HepG2 (cell line): ENCODE results near the gene KHK. TPM values are rescaled to one million over a fixed set of nuclear protein-coding genes. Genes with fewer than 3 reads are reported as not detected.

Experiments used
- ARNT2 ChIP-seq: sonication (generic); formaldehyde crosslinking; IDR thresholded peaks from 2 replicates; pipeline ENCODE4 v1.8.0; 2022; ENCODE audit warnings: mild to moderate bottlenecking, low read depth, missing genetic modification reagents, moderate library complexity
- ATF4 ChIP-seq, 2 experiments: fragments of 450-650 bp in 1 of 2; sonication (generic) in 1 of 2; formaldehyde crosslinking; IDR thresholded peaks; 2 replicates each; pipeline versions ENCODE4 v1.5.0 to v1.8.0; 2020 to 2022; ENCODE audit warnings: mild to moderate bottlenecking in 1 of 2, missing genetic modification reagents in 1 of 2
- E2F2 ChIP-seq: sonication (generic); formaldehyde crosslinking; IDR thresholded peaks from 2 replicates; pipeline ENCODE4 v1.4.0; 2020; ENCODE audit warnings: missing genetic modification reagents, borderline replicate concordance
- EEA1 ChIP-seq: sonication (generic); formaldehyde crosslinking; IDR thresholded peaks from 2 replicates; pipeline ENCODE4 v1.5.1; 2020; ENCODE audit warnings: mild to moderate bottlenecking, missing genetic modification reagents, borderline replicate concordance
- HNRNPLL ChIP-seq: fragments of 200-400 bp; formaldehyde crosslinking; IDR thresholded peaks from 2 replicates; pipeline ENCODE4 v1.6.1; 2017; ENCODE audit warnings: mild to moderate bottlenecking, low read depth, low read length; ENCODE audit not compliant: poor library complexity, severe bottlenecking
- HOXA7 ChIP-seq: sonication (generic); formaldehyde crosslinking; IDR thresholded peaks from 2 replicates; pipeline ENCODE4 v1.8.1; 2022; ENCODE audit warnings: mild to moderate bottlenecking, missing genetic modification reagents, moderate library complexity
- KAT8 ChIP-seq: IDR thresholded peaks from 2 replicates; pipeline ENCODE4 v1.6.1; 2016; ENCODE audit warnings: missing genetic modification reagents, missing compliant biosample characterization
- NR0B2 ChIP-seq: sonication (generic); formaldehyde crosslinking; IDR thresholded peaks from 2 replicates; pipeline ENCODE4 v1.4.0; 2020; ENCODE audit warnings: mild to moderate bottlenecking, missing genetic modification reagents
- PAX8 ChIP-seq: sonication (generic); formaldehyde crosslinking; IDR thresholded peaks from 2 replicates; pipeline ENCODE4 v1.8.0; 2022; ENCODE audit warnings: mild to moderate bottlenecking, missing genetic modification reagents, borderline replicate concordance
- PHB2 ChIP-seq: fragments of 450-650 bp; IDR thresholded peaks from 2 replicates; pipeline ENCODE4 v1.6.1; 2018; ENCODE audit not compliant: partially characterized antibody
- REST ChIP-seq, 2 experiments: IDR thresholded peaks; 2 replicates each; pipeline ENCODE4 v1.6.1; 2011 to 2012; ENCODE audit warnings: low read length in 2 of 2, borderline replicate concordance in 1 of 2, low read depth in 1 of 2, mild to moderate bottlenecking in 1 of 2, moderate library complexity in 1 of 2
- SNRNP70 ChIP-seq: fragments of 200-400 bp; formaldehyde crosslinking; IDR thresholded peaks from 2 replicates; pipeline ENCODE4 v1.6.1; 2017; ENCODE audit warnings: mild to moderate bottlenecking, low read depth, low read length, moderate library complexity
- THAP9 ChIP-seq: sonication (generic); formaldehyde crosslinking; IDR thresholded peaks from 2 replicates; pipeline ENCODE4; 2020; ENCODE audit warnings: missing genetic modification reagents, mild to moderate bottlenecking, borderline replicate concordance
- XBP1 ChIP-seq: sonication (generic); formaldehyde crosslinking; IDR thresholded peaks from 2 replicates; pipeline ENCODE4 v1.5.0; 2020; ENCODE audit warnings: missing genetic modification reagents
- ZC3H13 ChIP-seq: sonication (generic); formaldehyde crosslinking; IDR thresholded peaks from 2 replicates; pipeline ENCODE4 v1.8.1; 2023; ENCODE audit warnings: mild to moderate bottlenecking, missing genetic modification reagents, moderate library complexity
- ZNF3 ChIP-seq: IDR thresholded peaks from 2 replicates; pipeline ENCODE4 v1.7.0; 2017; ENCODE audit warnings: inconsistent platforms
- ZNF550 ChIP-seq: sonication (generic); formaldehyde crosslinking; IDR thresholded peaks from 2 replicates; pipeline ENCODE4 v1.4.0; 2020; ENCODE audit warnings: mild to moderate bottlenecking, missing genetic modification reagents, borderline replicate concordance
- ZNF629 ChIP-seq: sonication (generic); formaldehyde crosslinking; conservative IDR thresholded peaks from 2 replicates; pipeline ENCODE4 v1.5.0; 2020; ENCODE audit warnings: missing genetic modification reagents
- ZNF724P ChIP-seq: sonication (generic); formaldehyde crosslinking; IDR thresholded peaks from 2 replicates; pipeline ENCODE4 v1.8.0; 2022; ENCODE audit warnings: missing genetic modification reagents, borderline replicate concordance
- polyA plus RNA-seq, 8 experiments: library from polyadenylated mRNA; depleted of rRNA in 3 of 8; stranded (reverse) in 7 of 8; unstranded in 1 of 8; fragments of >200 nt; fragmentation: Illumina TruSeq in 4 of 8; extraction: Trizol in 4 of 8; gene quantifications; 2 replicates each; pipeline versions ENCODE4 v1.2.1 to v1.2.3, GENCODE V29; 2011 to 2016; ENCODE audit warnings: low read depth in 4 of 8, missing spikeins in 1 of 8, mixed read lengths in 1 of 8; ENCODE audit not compliant: insufficient read depth in 1 of 8
- total RNA-seq, 5 experiments: library from RNA; depleted of rRNA; stranded (reverse); fragments of >200 nt; fragmentation: Illumina TruSeq; extraction: Trizol; gene quantifications; 2 replicates each; pipeline ENCODE4 v1.2.3, GENCODE V29; 2016; ENCODE audit warnings: low read depth in 1 of 5

KHK gene
- total and polyA plus RNA-seq, 2 of the 13 experiments (the other 11 are each of a cell fraction or from before 2014, with no cell fraction given), result 40.9 to 99.2 TPM

GRCh38 chr2:27092696-27093429 is 6.3 kb downstream of the KHK start (continued):
- TF ChIP-seq REST (IDR thresholded peaks at IDR 0.05; ENCODE audit: borderline replicate concordance in 1 of 2, low read depth in 1 of 2, low read length in 2 of 2) (peak in 1 of 2 experiments; percentile 63; a peak in 1 of 4 replicates), ZC3H13 (CRISPR knock-in tag) (peak; percentile 20; the same call in 1 of the 2 replicates), PAX8 (CRISPR knock-in tag) (no peak), SNRNP70 (no peak), THAP9 (CRISPR knock-in tag) (peak; percentile 67; the same call in 1 of the 2 replicates), XBP1 (CRISPR knock-in tag) (no peak), ATF4 (CRISPR knock-in tag; IDR thresholded peaks at IDR 0.05) (no peak), KAT8 (peak; percentile 84), EEA1 (CRISPR knock-in tag) (no peak), ARNT2 (CRISPR knock-in tag) (0 out of 2 replicates have a peak, but pooled peaks have one; percentile 16), NR0B2 (CRISPR knock-in tag) (no peak), E2F2 (CRISPR knock-in tag) (0 out of 2 replicates have a peak, but pooled peaks have one; percentile 17), HNRNPLL (no peak), ZNF550 (CRISPR knock-in tag) (peak; percentile 79; the same call in 1 of the 2 replicates), ZNF724P (peak; percentile 38; the same call in 1 of the 2 replicates), ZNF3 (no peak), PHB2 (no peak), ZNF629 (CRISPR knock-in tag) (peak; percentile 85), HOXA7 (no peak)
